Measurements from ENCODE around the gene RNF222.

DNA sequence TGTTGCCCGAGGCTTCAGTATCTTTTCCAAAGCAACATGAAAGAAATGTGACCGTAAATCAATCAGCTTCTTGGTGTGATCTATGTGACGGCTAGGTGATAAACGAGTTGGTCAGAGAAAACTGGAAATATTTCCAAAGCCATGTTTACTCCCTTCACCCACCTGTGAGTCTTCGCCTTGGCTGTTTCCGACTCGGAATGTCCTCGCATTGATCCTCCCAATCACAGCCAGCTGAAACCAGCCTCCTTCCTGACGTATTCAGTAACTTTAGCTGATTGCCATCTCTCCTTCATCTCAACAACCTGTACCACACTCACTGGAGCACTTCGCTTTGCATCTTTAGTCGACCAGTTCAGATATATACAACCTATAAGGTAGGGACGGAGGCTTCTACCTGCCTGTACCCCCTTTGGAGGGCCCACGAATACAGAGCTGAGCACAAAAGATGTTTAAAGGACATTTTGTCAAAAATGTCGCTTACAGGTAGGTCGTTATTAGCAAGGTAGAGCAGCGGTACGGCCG is 21.8 kb downstream of the RNF222 start:
- TF ChIP-seq, protein P1, sequence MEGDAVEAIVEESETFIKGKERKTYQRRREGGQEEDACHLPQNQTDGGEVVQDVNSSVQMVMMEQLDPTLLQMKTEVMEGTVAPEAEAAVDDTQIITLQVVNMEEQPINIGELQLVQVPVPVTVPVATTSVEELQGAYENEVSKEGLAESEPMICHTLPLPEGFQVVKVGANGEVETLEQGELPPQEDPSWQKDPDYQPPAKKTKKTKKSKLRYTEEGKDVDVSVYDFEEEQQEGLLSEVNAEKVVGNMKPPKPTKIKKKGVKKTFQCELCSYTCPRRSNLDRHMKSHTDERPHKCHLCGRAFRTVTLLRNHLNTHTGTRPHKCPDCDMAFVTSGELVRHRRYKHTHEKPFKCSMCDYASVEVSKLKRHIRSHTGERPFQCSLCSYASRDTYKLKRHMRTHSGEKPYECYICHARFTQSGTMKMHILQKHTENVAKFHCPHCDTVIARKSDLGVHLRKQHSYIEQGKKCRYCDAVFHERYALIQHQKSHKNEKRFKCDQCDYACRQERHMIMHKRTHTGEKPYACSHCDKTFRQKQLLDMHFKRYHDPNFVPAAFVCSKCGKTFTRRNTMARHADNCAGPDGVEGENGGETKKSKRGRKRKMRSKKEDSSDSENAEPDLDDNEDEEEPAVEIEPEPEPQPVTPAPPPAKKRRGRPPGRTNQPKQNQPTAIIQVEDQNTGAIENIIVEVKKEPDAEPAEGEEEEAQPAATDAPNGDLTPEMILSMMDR (IDR thresholded peaks at IDR 0.05), result no peak
- no peak for TF ChIP-seq POLR2A (IDR thresholded peaks at IDR 0.05)
